ENCODE data around the gene IL1RAPL2. TPM values are rescaled to one million over a fixed set of nuclear protein-coding genes. Genes with fewer than 3 reads are reported as not detected.
"Not testable (repeated sequence)": the region's sequence is repeated elsewhere in the genome, so short reads cannot be mapped to it uniquely, and the experiment has no call there.

The IL1RAPL2 gene
- total RNA-seq, 2 experiments from 2014 or later: not detected

DNA sequence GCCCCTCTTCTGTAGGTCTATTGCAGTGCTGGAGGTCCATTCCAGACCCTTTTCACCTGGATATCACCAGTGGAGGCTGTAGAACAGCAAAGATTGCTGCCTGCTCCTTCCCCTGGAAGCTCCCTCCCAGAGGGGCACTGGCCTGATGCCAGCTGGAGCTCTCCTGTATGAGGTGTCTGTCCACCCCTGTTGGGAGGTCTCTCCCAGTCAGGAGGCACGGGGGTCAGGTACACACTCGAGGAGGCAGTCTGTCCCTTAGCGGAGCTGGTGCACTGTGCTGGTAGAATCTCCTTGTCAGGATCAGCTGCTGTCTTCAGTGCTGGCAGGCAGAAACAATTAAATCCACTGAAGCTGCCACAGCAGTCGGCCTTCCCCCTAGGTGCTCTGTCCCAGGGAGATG lies 276.6 kb downstream of the IL1RAPL2 start:
- Mint-ChIP-seq H3K36me3 (no peaks in the 10 kb centered on the region), H3K9me3 (ENCODE audit: low read depth) (peaks cover 5% of the 10 kb centered on the region), H3K27me3 (no peaks in the 10 kb centered on the region), H3K4me1 (no peaks in the 10 kb centered on the region), H3K27ac (no peak overlapping the region), H3K4me3 (no peak overlapping the region)
- DNase-seq (no peak), ATAC-seq (no peak)
- CTCF ChIA-PET: no interaction called here

DNA sequence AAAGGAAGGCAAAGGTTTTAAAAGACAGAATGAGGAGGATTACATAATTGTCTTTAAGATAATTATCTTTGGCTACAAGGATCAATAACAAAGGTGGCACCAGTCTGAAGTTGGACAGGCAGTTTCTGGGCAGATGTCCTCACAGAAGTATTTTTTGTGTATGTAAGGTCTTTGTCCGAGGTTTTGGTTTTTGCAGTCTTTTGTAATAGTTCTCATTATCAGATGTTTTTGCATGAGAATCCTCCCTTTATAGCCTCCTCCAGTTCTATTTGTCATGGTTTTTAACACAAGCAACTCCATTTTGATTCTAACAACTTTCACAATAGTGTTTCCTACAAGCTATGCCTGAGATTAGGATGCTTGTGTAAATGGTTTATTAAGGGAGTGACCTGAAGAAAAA lies 286.2 kb downstream of the IL1RAPL2 start:
- H3K27ac Mint-ChIP-seq: no peak overlapping the region
- no peak for ATAC-seq
- no peaks in the 10 kb centered on the region for H3K36me3 Mint-ChIP-seq
- CTCF ChIA-PET: no interaction called here
- no peaks in the 10 kb centered on the region for H3K9me3 Mint-ChIP-seq (ENCODE audit: low read depth)
- no peak for DNase-seq
- H3K4me1 Mint-ChIP-seq: no peaks in the 10 kb centered on the region
- no peak overlapping the region for H3K4me3 Mint-ChIP-seq
- no peaks in the 10 kb centered on the region for H3K27me3 Mint-ChIP-seq

- no peaks in the 10 kb centered on the region for H3K36me3 Mint-ChIP-seq
- CTCF ChIA-PET: no interaction called here
- no peaks in the 10 kb centered on the region for H3K27me3 Mint-ChIP-seq
- ATAC-seq (no peak), DNase-seq (no peak)
- H3K4me3 Mint-ChIP-seq: no peak overlapping the region
- H3K27ac Mint-ChIP-seq: no peak overlapping the region
- H3K9me3 Mint-ChIP-seq (ENCODE audit: low read depth): no peaks in the 10 kb centered on the region
- no peaks in the 10 kb centered on the region for H3K4me1 Mint-ChIP-seq
Observed at GRCh38 chrX:104854188-104854587, 288.2 kb downstream of the IL1RAPL2 start.

DNA sequence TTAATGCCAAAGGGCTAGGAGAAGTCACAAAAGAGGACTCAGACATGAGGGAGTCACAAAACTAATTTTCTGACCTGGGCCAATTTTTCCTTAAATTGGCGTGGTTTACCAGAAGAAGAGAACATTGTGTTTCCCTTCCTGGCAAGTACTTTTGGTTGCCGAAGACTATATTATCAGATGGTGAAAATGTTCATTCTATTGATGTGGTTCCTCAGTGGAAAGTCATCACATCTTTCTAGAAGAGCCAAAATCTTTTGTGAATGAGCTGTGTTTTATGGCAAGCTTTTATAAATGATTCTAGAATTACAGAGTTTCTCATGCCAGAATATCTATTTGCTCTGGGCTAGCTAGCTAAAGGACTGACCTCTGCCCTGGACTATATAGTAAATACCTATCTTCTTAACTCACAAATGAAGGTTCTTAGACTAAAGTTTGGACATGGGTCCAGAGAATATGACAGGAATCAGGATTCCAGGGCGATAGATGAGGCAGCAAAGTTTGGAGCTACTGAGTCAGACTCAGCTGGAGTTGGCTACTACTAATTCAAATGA lies 288.9 kb downstream of the IL1RAPL2 start:
- ATAC-seq: no peak
- CTCF ChIA-PET: no interaction called here
- H3K4me3 Mint-ChIP-seq: no peak overlapping the region

DNA sequence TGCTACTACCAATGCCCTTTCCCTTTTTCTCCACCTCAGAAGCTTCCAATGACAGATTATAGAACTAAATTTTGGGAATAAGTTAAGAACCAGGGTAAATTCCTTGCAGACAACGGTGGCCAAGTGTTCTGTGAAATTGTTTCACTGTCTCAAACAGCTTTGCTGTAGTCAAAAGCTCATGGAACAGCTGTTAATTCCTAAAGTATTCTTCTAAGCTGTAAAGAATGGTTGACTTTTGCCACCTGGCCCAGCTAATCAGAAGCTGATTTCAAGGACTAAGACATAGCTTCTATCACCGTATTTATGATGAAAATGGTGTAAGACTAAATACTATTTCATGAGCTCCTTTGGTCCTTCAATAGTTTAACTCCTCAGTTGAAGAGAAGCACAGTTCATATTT lies 297.5 kb downstream of the IL1RAPL2 start:
- H3K4me3 Mint-ChIP-seq: no peak overlapping the region
- no peaks in the 10 kb centered on the region for H3K4me1 Mint-ChIP-seq
- H3K27me3 Mint-ChIP-seq: no peaks in the 10 kb centered on the region
- no peaks in the 10 kb centered on the region for H3K9me3 Mint-ChIP-seq (ENCODE audit: low read depth)
- H3K36me3 Mint-ChIP-seq: no peaks in the 10 kb centered on the region
- no peak for DNase-seq
- ATAC-seq: no peak
- no peak overlapping the region for H3K27ac Mint-ChIP-seq
- CTCF ChIA-PET: no interaction called here

More for the DNA sequence above, 288.9 kb downstream of the IL1RAPL2 start:
- Mint-ChIP-seq H3K27ac (no peak overlapping the region), H3K36me3 (no peaks in the 10 kb centered on the region), H3K27me3 (no peaks in the 10 kb centered on the region), H3K4me1 (no peaks in the 10 kb centered on the region), H3K9me3 (ENCODE audit: low read depth) (no peaks in the 10 kb centered on the region)
- no peak for DNase-seq

DNA sequence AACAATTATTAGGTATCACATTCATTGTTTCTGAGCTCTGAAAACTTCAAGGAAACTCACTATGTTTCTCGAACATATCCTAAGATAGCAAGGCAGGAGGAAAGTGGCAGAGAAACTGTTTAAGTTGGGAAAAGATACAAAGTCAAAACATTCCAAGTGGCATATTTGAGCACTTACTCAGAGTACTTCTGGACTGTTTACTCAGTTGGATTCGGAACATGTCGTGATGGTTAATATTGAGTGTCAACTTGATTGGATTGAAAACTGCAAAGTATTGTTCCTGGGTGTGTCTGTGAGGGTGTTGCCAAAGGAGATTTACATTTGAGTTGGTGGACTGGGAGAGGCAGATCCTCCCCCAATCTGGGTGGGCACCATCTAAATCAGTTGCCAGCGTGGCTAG lies 298.3 kb downstream of the IL1RAPL2 start:
- Mint-ChIP-seq H3K27me3 (no peaks in the 10 kb centered on the region), H3K27ac (no peak overlapping the region), H3K9me3 (ENCODE audit: low read depth) (no peaks in the 10 kb centered on the region), H3K4me1 (no peaks in the 10 kb centered on the region), H3K4me3 (no peak overlapping the region), H3K36me3 (no peaks in the 10 kb centered on the region)
- no peak for ATAC-seq
- CTCF ChIA-PET: no interaction called here
- no peak for DNase-seq

DNA sequence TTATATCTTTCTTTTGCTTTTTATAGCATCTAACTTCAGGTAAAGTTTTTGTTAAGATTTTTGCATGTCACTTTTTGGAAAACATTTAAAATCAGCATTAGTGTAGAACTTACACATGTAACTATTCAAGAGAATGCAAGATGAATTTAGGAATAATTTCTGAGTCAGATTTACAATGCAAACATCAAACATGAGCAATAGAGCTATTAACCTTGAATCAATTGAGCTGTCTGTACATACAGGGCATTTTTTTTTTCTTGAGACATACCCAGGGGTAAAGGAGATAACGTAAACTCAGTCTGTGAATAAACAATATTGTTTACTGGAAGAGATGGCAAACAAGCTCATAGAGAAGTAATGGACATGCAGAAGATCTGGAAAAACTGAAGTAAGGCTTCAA lies 311.5 kb downstream of the IL1RAPL2 start:
- no peak overlapping the region for H3K4me3 Mint-ChIP-seq
- H3K27ac Mint-ChIP-seq: no peak overlapping the region
- no peak for DNase-seq
- H3K27me3 Mint-ChIP-seq: no peaks in the 10 kb centered on the region
- no peaks in the 10 kb centered on the region for H3K9me3 Mint-ChIP-seq (ENCODE audit: low read depth)
- CTCF ChIA-PET: no interaction called here
- no peak for ATAC-seq
- H3K4me1 Mint-ChIP-seq: no peaks in the 10 kb centered on the region
- H3K36me3 Mint-ChIP-seq: no peaks in the 10 kb centered on the region

DNA sequence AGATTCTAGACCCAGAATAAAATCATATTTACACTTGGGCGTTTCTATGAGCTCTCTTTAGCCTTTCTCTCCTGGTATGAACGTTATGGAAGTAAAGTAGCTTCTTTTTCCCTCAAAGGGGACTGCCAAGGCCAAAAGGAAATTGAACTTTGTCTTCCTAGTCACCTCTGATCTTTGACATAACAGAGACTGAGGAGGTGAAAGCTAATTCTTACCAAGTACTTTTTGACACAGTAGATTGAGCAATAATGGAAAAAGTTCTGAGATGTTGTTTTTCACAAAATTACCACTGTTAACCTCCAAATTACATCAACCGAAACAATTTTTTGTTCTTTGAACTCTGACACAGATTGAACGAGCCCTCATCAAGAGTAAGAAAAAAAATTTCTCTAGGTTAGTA lies 336.1 kb downstream of the IL1RAPL2 start:
- CTCF ChIA-PET: no interaction called here
- Mint-ChIP-seq H3K36me3 (no peaks in the 10 kb centered on the region), H3K27ac (no peak overlapping the region), H3K9me3 (ENCODE audit: low read depth) (no peaks in the 10 kb centered on the region), H3K27me3 (no peaks in the 10 kb centered on the region), H3K4me3 (no peak overlapping the region), H3K4me1 (no peaks in the 10 kb centered on the region)
- ATAC-seq (no peak), DNase-seq (no peak)

DNA sequence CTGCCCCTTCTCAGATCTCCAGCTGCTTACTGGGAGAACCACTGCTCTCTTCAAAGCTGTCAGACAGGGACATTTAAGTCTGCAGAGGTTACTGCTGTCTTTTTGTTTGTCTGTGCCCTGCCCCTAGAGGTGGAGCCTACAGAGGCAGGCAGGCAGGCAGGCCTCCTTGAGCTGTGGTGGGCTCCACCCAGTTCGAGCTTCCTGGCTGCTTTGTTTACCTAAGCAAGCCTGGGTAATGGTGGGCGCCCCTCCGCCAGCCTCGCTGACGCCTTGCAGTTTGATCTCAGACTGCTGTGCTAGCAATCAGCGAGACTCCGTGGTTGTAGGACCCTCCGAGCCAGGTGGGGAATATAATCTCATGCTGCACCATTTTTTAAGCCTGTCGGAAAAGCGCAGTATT lies 343.7 kb downstream of the IL1RAPL2 start:
- H3K27ac Mint-ChIP-seq; DNase-seq; ATAC-seq; H3K36me3 Mint-ChIP-seq; H3K27me3 Mint-ChIP-seq; CTCF ChIA-PET; H3K4me1 Mint-ChIP-seq; H3K9me3 Mint-ChIP-seq (ENCODE audit: low read depth): not testable (repeated sequence)
- peak overlapping the region; percentile 52 for H3K4me3 Mint-ChIP-seq

- no peak overlapping the region for H3K4me3 Mint-ChIP-seq
Observed at GRCh38 chrX:104913348-104913747, 347.3 kb downstream of the IL1RAPL2 start.

GRCh38 chrX:104914686-104915085 lies 348.7 kb downstream of the IL1RAPL2 start:
- not testable (repeated sequence) for H3K36me3 Mint-ChIP-seq

More at GRCh38 chrX:104913348-104913747, 347.3 kb downstream of the IL1RAPL2 start:
- no peaks in the 10 kb centered on the region for H3K9me3 Mint-ChIP-seq (ENCODE audit: low read depth)
- H3K4me1 Mint-ChIP-seq: no peaks in the 10 kb centered on the region
- CTCF ChIA-PET: no interaction called here
- no peaks in the 10 kb centered on the region for H3K27me3 Mint-ChIP-seq
- DNase-seq (no peak), ATAC-seq (no peak)
- no peak overlapping the region for H3K27ac Mint-ChIP-seq
- H3K36me3 Mint-ChIP-seq: no peaks in the 10 kb centered on the region

GRCh38 chrX:104918122-104918521 lies 352.1 kb downstream of the IL1RAPL2 start:
- Mint-ChIP-seq H3K9me3 (ENCODE audit: low read depth) (no peaks in the 10 kb centered on the region), H3K4me3 (no peak overlapping the region), H3K27me3 (no peaks in the 10 kb centered on the region), H3K36me3 (no peaks in the 10 kb centered on the region), H3K4me1 (no peaks in the 10 kb centered on the region), H3K27ac (no peak overlapping the region)
- no peak for ATAC-seq
- no peak for DNase-seq
- CTCF ChIA-PET: no interaction called here

More at GRCh38 chrX:104914686-104915085, 348.7 kb downstream of the IL1RAPL2 start:
- H3K4me1 Mint-ChIP-seq; H3K9me3 Mint-ChIP-seq (ENCODE audit: low read depth); CTCF ChIA-PET; ATAC-seq; DNase-seq; H3K27ac Mint-ChIP-seq; H3K4me3 Mint-ChIP-seq; H3K27me3 Mint-ChIP-seq: not testable (repeated sequence)

DNA sequence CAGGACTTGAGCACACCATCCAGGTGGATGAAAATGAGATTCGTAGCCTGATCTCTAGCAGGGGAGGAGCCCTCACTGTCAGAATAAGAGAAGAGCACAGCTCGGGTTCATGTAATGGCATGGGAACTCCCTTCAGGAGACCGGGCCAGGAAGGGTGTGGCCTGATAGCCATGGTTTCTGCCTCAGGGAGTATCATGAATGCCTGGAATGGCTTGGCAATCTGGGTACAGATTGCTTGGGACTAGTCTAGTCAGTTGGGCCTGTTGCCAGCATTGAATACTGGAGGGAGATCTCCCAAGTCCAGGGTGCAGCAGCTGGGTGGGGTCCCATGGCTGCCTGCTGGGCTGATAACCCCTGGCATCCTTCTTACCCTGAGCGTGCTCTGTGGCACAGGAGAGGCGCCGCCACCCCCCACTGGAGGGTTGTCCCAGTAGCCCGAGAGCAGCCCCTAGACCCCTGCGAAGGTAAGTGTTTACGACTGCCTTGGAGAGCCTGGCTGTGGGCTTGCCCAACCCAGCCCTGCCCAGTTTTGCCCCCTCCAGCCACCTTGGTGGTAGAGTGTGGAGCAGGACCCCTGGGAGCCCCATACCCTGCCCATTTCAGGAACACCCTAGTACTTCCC lies 355.7 kb downstream of the IL1RAPL2 start:
- no peak overlapping the region for H3K4me3 Mint-ChIP-seq
- ATAC-seq (peak; percentile 23), DNase-seq (no peak)
- no peaks in the 10 kb centered on the region for H3K36me3 Mint-ChIP-seq
- no peak overlapping the region for H3K27ac Mint-ChIP-seq
- H3K4me1 Mint-ChIP-seq: no peaks in the 10 kb centered on the region
- H3K27me3 Mint-ChIP-seq: no peaks in the 10 kb centered on the region
- CTCF ChIA-PET: interaction anchor here (1.5 kb wide), 1 partner anchor 23 kb away, joined by 3 read pairs; no protein-coding TSS in a partner anchor
- H3K9me3 Mint-ChIP-seq (ENCODE audit: low read depth): no peaks in the 10 kb centered on the region

- CTCF ChIA-PET: interaction anchor here (1.5 kb wide), 1 partner anchor 23 kb away, joined by 3 read pairs; no protein-coding TSS in a partner anchor
- ATAC-seq (peak; percentile 80), DNase-seq (peak; percentile 65)
- Mint-ChIP-seq H3K27me3 (no peaks in the 10 kb centered on the region), H3K27ac (no peak overlapping the region), H3K9me3 (ENCODE audit: low read depth) (no peaks in the 10 kb centered on the region), H3K4me3 (no peak overlapping the region), H3K4me1 (no peaks in the 10 kb centered on the region), H3K36me3 (no peaks in the 10 kb centered on the region)
Observed at GRCh38 chrX:104922206-104922621, 356.2 kb downstream of the IL1RAPL2 start.

All from activated CD8-positive, alpha-beta memory T cell treated with anti-CD3 and anti-CD28 coated beads, Interleukin-2, amount 10 ng/mL, durations not matched to agents 7 days and 5 days (primary cell).